Calu3 (cell line): ENCODE results near the gene CD86. TPM values are rescaled to one million over a fixed set of nuclear protein-coding genes. Genes with fewer than 3 reads are reported as not detected.

Experiments used
- BruUV-seq: library from RNA; stranded (reverse); fragments of 400-500 nt; replicated peaks from 2 replicates; lab custom pipeline; 2021; lab: Mats Ljungman, UMichigan
- CTCF ChIA-PET: fragments of 300-600 bp; sonication (Branson Sonifier 250); formaldehyde crosslinking; loops from one replicate; lab custom pipeline; 2022; ENCODE audit warnings: antibody characterized with exemption; lab: Charles Lee
- DNase-seq: peaks from one replicate; pipeline ENCODE4 v3.0.0; 2022
- H3K27ac Mint-ChIP-seq: one replicate; pipeline ENCODE4 v1.8.0; 2022; ENCODE audit warnings: mixed read lengths; ENCODE audit not compliant: unreplicated experiment
- H3K27me3 Mint-ChIP-seq: one replicate; pipeline ENCODE4 v1.8.0; 2022; ENCODE audit warnings: mixed read lengths; ENCODE audit not compliant: unreplicated experiment
- H3K36me3 Mint-ChIP-seq: one replicate; pipeline ENCODE4 v1.8.0; 2022; ENCODE audit warnings: mild to moderate bottlenecking, moderate library complexity, mixed read lengths; ENCODE audit not compliant: insufficient read depth, unreplicated experiment
- H3K4me1 Mint-ChIP-seq: one replicate; pipeline ENCODE4 v1.8.0; 2022; ENCODE audit warnings: mild to moderate bottlenecking, low read depth, mixed read lengths; ENCODE audit not compliant: unreplicated experiment
- H3K4me3 Mint-ChIP-seq: one replicate; pipeline ENCODE4 v1.8.0; 2022; ENCODE audit warnings: mild to moderate bottlenecking, low read depth, moderate library complexity, mixed read lengths; ENCODE audit not compliant: unreplicated experiment
- H3K9me3 Mint-ChIP-seq: one replicate; pipeline ENCODE4 v1.8.0; 2022; ENCODE audit warnings: low read depth, mixed read lengths; ENCODE audit not compliant: unreplicated experiment
- intact Hi-C: fragments of 100-400 bp; cut with micrococcal nuclease; formaldehyde crosslinking; loops from one replicate; pipeline ENCODE4 v1.10.0; 2022; ENCODE audit not compliant: unreplicated experiment
- total RNA-seq: library from RNA; stranded (reverse); gene quantifications from 2 replicates; pipeline ENCODE4 v1.2.3, GENCODE V29; 2022
- TF ChIP-seq, protein P1 (sequence below): fragments of 200-600 bp; IDR thresholded peaks from one replicate; pipeline ENCODE4 v1.8.0; 2022; ENCODE audit warnings: antibody characterized with exemption; ENCODE audit not compliant: unreplicated experiment

Gene CD86
- total RNA-seq, 1 experiment from 2014 or later: not detected

DNA sequence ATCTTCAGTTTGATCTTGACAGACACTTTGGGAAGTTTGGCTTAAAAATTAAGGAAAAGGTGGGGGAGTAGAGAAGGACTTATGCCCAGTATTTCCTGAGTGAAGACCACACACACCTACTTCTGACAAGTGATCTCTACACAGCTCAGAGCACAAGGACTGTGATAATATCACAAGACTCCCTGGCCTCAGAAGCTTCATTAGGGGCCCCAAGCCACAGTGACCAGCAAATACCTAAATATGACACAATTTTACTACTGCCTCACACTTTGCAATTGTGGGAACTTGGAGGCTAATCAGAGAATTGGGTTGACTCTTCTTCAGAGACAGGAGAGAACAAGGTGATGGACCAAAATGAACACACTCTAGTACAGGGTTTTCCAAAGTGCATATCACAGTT, 35.7 kb upstream of the CD86 start:
- intact Hi-C loops: no loop called here

DNA sequence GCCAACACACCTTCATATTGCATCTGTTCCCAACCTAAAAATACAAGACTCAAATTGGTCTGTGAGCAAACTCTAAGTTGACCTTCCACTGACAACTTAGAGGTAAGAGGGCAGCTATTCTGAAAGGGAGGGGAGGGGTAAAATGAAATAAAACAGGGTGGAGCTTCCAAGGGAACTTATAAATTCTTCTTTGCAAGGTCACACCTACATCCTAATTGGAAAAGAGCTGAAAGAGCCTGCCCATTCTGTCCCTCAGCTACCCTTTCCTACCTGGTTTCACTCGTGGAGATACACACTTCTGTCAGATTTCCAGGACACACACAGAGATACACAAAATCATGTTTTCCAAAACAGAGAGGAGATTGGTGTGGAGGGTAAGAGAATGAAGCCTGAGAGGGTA, 34.1 kb upstream of the CD86 start:
- H3K4me3 Mint-ChIP-seq: peak overlapping the region; percentile 77
- H3K4me1 Mint-ChIP-seq: peaks cover 27% of the 10 kb centered on the region
- H3K27me3 Mint-ChIP-seq: no peaks in the 10 kb centered on the region
- H3K36me3 Mint-ChIP-seq: peaks cover 19% of the 10 kb centered on the region
- CTCF ChIA-PET: interaction anchor here (1.2 kb wide), 1 partner anchor 26 kb away, joined by 4 read pairs; no protein-coding TSS in a partner anchor
- peaks cover under 1% of the 10 kb centered on the region for H3K9me3 Mint-ChIP-seq
- no peak for DNase-seq
- BruUV-seq: no TSS peak
- intact Hi-C loops: no loop called here
- TF ChIP-seq, protein P1, sequence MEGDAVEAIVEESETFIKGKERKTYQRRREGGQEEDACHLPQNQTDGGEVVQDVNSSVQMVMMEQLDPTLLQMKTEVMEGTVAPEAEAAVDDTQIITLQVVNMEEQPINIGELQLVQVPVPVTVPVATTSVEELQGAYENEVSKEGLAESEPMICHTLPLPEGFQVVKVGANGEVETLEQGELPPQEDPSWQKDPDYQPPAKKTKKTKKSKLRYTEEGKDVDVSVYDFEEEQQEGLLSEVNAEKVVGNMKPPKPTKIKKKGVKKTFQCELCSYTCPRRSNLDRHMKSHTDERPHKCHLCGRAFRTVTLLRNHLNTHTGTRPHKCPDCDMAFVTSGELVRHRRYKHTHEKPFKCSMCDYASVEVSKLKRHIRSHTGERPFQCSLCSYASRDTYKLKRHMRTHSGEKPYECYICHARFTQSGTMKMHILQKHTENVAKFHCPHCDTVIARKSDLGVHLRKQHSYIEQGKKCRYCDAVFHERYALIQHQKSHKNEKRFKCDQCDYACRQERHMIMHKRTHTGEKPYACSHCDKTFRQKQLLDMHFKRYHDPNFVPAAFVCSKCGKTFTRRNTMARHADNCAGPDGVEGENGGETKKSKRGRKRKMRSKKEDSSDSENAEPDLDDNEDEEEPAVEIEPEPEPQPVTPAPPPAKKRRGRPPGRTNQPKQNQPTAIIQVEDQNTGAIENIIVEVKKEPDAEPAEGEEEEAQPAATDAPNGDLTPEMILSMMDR: no peak
- peak overlapping the region; percentile 35 for H3K27ac Mint-ChIP-seq

More for the DNA sequence above, 35.7 kb upstream of the CD86 start:
- H3K27ac Mint-ChIP-seq: no peak overlapping the region
- no peak overlapping the region for H3K4me3 Mint-ChIP-seq
- no peaks in the 10 kb centered on the region for H3K27me3 Mint-ChIP-seq
- TF ChIP-seq, protein P1: no peak
- BruUV-seq: no TSS peak
- peaks cover 19% of the 10 kb centered on the region for H3K36me3 Mint-ChIP-seq
- CTCF ChIA-PET: interaction anchor here (0.8 kb wide), 1 partner anchor 15 kb away, joined by 5 read pairs; no protein-coding TSS in a partner anchor
- no peak for DNase-seq
- H3K9me3 Mint-ChIP-seq: peaks cover 5% of the 10 kb centered on the region
- H3K4me1 Mint-ChIP-seq: peaks cover 34% of the 10 kb centered on the region

DNA sequence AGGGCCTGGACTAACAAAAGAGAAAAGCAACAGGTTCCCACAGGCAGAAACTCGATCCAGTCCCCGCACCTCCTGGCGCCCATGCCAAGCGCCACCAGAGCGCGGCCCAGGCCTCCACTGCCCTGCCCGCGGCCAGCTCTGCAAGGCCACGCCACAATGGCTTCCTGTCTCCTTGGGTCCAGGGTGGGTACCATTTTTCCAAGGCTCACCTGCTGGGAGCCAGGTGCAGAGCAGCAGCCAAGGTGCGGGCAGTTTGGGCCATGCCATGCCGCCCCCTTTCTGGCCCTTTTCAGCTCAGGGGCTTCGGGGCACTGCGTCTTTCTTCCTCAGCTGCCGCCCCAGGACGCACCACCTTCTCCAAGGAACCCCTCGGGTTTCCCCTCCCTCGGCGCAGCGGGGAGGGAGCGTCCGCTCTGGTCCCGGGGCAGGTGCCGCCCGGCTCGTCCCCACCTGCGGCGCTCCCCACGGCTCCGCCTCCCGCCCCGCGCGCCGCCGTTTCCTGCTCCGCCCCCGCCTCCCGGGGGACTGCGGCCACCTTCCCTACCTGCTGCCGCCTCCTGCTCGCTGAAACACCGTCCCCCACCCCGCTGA, 33.3 kb upstream of the CD86 start, which contains the start of gene ILDR1:
TSS of gene ILDR1 (minus strand) at position 437 of the 591 bp plus-strand sequence. CDS start at position 267, 170 bp downstream.
- Mint-ChIP-seq H3K27me3 (no peaks in the 10 kb centered on the region), H3K4me3 (peak within 1 kb of the TSS; percentile 77), H3K36me3 (peaks cover 19% of the 10 kb centered on the region), H3K27ac (peak within 1 kb of the TSS; percentile 88), H3K4me1 (peaks cover 23% of the 10 kb centered on the region), H3K9me3 (no peaks in the 10 kb centered on the region)
- TF ChIP-seq, protein P1: no peak
- peak; percentile 86 for DNase-seq
- CTCF ChIA-PET: interaction anchor here (0.7 to 1.2 kb wide), 2 partner anchors 27 to 67 kb away, joined by 3 to 4 read pairs; no protein-coding TSS in a partner anchor
- no TSS peak for BruUV-seq
- intact Hi-C loops: no loop called here

DNA sequence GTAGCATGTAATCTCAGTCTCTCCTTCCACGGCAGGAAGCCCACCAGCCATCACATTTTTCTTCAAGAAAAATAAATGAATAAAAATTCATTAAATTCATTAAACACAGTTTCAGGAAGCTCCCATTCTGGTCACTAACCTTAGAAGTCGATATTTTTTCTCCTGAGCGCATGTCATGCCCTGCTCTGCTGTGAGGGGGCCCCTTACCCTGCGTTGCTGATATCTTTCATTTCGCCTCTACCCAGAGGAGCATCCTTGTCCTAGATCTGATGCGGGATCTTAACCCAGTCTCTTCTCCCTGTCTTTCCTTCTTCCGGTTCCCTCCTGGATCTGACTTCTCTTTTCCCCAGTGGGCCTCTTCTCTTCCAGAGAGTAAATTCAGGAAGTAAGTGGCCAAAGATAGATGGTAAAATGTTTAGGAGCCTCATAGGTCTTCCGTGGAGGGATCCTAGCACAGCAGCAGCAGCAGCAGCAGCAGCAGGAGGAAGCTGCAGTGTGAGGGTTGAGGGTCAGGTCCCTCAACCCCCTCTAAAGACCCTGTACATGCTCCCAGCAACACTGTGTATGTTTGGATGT, 31.7 kb upstream of the CD86 start:
- intact Hi-C loops: no loop called here
- TF ChIP-seq, protein P1: no peak
- H3K27ac Mint-ChIP-seq: no peak overlapping the region
- H3K9me3 Mint-ChIP-seq: no peaks in the 10 kb centered on the region
- CTCF ChIA-PET: no interaction called here
- DNase-seq: no peak
- peaks cover 23% of the 10 kb centered on the region for H3K4me1 Mint-ChIP-seq
- no peaks in the 10 kb centered on the region for H3K27me3 Mint-ChIP-seq
- H3K36me3 Mint-ChIP-seq: peaks cover 19% of the 10 kb centered on the region
- BruUV-seq: no TSS peak
- peak overlapping the region; percentile 44 for H3K4me3 Mint-ChIP-seq
